Esophagus muscularis mucosa (tissue), 4 donors: ENCODE results near the gene ANKRD13B. TPM values are rescaled to one million over a fixed set of nuclear protein-coding genes. Genes with fewer than 3 reads are reported as not detected.

ENCODE experiments used
- DNase-seq: peaks from one replicate; pipeline ENCODE4 v3.0.0-alpha.2; 2017; ENCODE audit errors: extremely low spot score
- H3K27ac ChIP-seq, 4 donors: fragments of 200-600 bp; sonication (generic); replicated peaks in 1 of 4; 1 replicate in 3 of 4; 2 replicates in 1 of 4; pipeline ENCODE4 v1.5.1; 2016 to 2019; ENCODE audit warnings: mild to moderate bottlenecking in 1 of 4
- H3K27me3 ChIP-seq, 4 donors: fragments of 200-600 bp; sonication (generic); one replicate each; pipeline versions ENCODE4 v1.5.1 to v1.6.0; 2016 to 2019
- H3K36me3 ChIP-seq, 4 donors: fragments of 200-600 bp; sonication (generic); one replicate each; pipeline ENCODE4 v1.5.1; 2016 to 2019
- H3K4me1 ChIP-seq, 4 donors: fragments of 200-600 bp; sonication (generic); one replicate each; pipeline ENCODE4 v1.5.1; 2016 to 2019
- H3K4me3 ChIP-seq, 4 donors: fragments of 200-600 bp; sonication (generic); 1 replicate in 2 of 4; 2 replicates in 2 of 4; pipeline ENCODE4 v1.5.1; 2016 to 2019; ENCODE audit warnings: mild to moderate bottlenecking in 4 of 4, moderate library complexity in 1 of 4
- H3K9me3 ChIP-seq, 4 donors: fragments of 200-600 bp; sonication (generic); 1 replicate in 3 of 4; 2 replicates in 1 of 4; pipeline ENCODE4 v1.5.1; 2016 to 2019
- EP300 ChIP-seq: sonication (generic); formaldehyde crosslinking; IDR thresholded peaks from one replicate; pipeline ENCODE4 v1.6.1; 2017; ENCODE audit warnings: antibody characterized with exemption
- POLR2A ChIP-seq: fragments of 450-650 bp; IDR thresholded peaks from one replicate; pipeline ENCODE4 v1.6.1; 2017; ENCODE audit warnings: antibody characterized with exemption, moderate library complexity, mild to moderate bottlenecking, low read depth
- POLR2AphosphoS5 ChIP-seq, 2 donors: sonication (generic); formaldehyde crosslinking; IDR thresholded peaks; one replicate each; pipeline ENCODE4 v1.6.1; 2017; ENCODE audit warnings: antibody characterized with exemption in 2 of 2
- WGBS: methylation state at CpG from one replicate; pipeline ENCODE4 v1.1.5; 2018; 5-methylcytosine and 5-hydroxymethylcytosine counted together
- intact Hi-C: fragments of 100-400 bp; cut with DNase I; formaldehyde crosslinking; loops from one replicate; pipeline ENCODE4 v1.15.1; 2023
- total RNA-seq, 4 donors: library from RNA; depleted of rRNA; stranded (reverse); fragments of >200 nt; gene quantifications; one replicate each; pipeline versions ENCODE4 v1.1.0 to v1.2.1, GENCODE V29; 2016
- TF ChIP-seq, protein P1 (sequence below), 3 experiments: fragments of 200-600 bp in 2 of 3; fragments of 450-650 bp in 1 of 3; sonication (generic) in 2 of 3; IDR thresholded peaks; one replicate each; pipeline ENCODE4 v1.5.1; 2017 to 2019; ENCODE audit warnings: antibody characterized with exemption in 3 of 3, mild to moderate bottlenecking in 2 of 3, moderate library complexity in 1 of 3

ANKRD13B gene
- total RNA-seq, 4 donors from 2014 or later, result 8.0 to 16.1 (median 13.4) TPM

DNA sequence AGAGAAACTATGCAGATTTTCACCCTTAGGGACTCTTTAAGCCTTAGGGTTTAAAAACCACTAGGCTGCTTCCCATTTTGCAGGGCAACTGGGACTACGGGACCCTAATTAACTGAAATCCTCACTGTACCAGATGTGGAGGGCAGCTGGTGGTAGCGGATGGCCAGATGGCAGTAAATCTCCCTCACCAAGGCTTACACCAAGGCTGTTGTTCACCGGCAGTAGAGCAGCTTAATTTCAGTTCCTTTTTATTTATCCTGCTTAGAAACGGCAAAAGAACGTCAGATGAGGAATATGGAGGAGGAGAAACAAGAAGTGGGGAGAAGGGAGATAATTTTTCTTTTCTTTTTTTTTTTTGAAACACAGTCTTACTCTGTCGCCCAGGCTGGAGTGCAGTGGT lies 32.6 kb upstream of the ANKRD13B start:
- no peak for DNase-seq
- 83% methylated on average over 6 of the region's 6 CpGs for WGBS

DNA sequence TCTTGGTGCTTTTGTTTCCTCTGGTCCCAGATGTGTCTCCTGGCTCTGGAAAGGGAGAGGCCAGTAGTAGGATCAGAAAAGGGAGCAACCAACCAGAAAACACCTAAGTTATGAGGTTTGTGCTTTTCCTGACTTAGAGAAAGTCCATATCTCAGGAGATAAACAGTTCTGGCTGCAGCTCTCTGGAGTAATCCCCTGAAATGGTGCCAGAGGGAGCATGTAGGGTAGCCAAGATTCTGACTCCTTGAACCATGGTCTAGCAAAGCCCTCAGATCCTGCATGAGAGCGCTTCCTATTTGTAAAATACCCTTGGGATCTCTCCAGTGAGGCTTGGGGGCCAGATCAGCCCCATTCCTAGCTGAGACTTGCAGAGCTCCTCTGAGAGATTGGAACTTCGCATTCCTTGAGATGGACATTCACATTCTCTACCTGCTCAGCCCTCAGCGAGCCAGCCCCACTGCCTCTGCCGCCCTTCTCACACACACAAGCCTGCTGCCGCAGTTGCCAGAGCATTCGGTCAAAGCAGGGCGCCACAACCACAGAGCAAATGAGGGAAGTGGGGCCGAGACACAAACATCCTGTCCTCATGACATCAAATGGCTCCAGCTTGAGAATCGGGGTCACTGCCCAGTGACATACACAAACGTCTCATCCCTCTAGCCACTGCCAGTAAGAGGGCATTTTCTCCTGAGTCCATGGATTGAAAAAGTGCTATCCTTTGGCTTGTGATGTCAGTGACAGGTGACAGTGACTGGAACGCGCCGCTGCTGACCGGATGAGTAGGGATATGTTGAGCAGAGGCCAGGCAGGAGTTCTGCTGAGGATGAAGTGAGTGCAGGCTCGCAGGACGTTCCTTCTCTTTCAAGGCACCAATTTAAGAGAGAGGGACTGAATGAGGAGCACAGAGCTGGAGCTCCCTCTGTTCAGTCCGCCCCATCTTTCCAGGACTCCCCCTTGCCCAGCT lies 31.1 kb upstream of the ANKRD13B start:
- TF ChIP-seq, protein P1, sequence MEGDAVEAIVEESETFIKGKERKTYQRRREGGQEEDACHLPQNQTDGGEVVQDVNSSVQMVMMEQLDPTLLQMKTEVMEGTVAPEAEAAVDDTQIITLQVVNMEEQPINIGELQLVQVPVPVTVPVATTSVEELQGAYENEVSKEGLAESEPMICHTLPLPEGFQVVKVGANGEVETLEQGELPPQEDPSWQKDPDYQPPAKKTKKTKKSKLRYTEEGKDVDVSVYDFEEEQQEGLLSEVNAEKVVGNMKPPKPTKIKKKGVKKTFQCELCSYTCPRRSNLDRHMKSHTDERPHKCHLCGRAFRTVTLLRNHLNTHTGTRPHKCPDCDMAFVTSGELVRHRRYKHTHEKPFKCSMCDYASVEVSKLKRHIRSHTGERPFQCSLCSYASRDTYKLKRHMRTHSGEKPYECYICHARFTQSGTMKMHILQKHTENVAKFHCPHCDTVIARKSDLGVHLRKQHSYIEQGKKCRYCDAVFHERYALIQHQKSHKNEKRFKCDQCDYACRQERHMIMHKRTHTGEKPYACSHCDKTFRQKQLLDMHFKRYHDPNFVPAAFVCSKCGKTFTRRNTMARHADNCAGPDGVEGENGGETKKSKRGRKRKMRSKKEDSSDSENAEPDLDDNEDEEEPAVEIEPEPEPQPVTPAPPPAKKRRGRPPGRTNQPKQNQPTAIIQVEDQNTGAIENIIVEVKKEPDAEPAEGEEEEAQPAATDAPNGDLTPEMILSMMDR (IDR thresholded peaks at IDR 0.05), result no peak
- no peak for DNase-seq
- intact Hi-C loops, result no loop called here
- Histone ChIP-seq H3K4me3 (no peak overlapping the region), H3K9me3 (no peaks in the 10 kb centered on the region), H3K4me1 (peaks cover 22 to 43% (median 34%) of the 10 kb centered on the region in 4 donors), H3K27me3 (no peaks in the 10 kb centered on the region), H3K36me3 (peaks cover 4 to 18% (median 11%) of the 10 kb centered on the region in 4 donors), H3K27ac (peak overlapping the region in 2 of 4 donors; percentile 12 to 30)
- WGBS, result 71% methylated on average over 17 of the region's 17 CpGs

More for the DNA sequence above, 32.6 kb upstream of the ANKRD13B start:
- H3K27me3 ChIP-seq, result no peaks in the 10 kb centered on the region
- H3K4me1 ChIP-seq, result peaks cover 11 to 28% (median 20%) of the 10 kb centered on the region in 4 donors
- peaks cover 4 to 18% (median 11%) of the 10 kb centered on the region in 4 donors for H3K36me3 ChIP-seq
- H3K4me3 ChIP-seq, result no peak overlapping the region
- intact Hi-C loops, result no loop called here
- H3K27ac ChIP-seq, result no peak overlapping the region
- no peaks in the 10 kb centered on the region for H3K9me3 ChIP-seq
- TF ChIP-seq, protein P1 (IDR thresholded peaks at IDR 0.05), result no peak
- no peak for TF ChIP-seq EP300

- DNase-seq, result no peak
- peak overlapping the region in 1 of 4 donors; percentile 7 for H3K27ac ChIP-seq
These were observed 30.3 kb upstream of the ANKRD13B start for GRCh38 chr17:29562615-29563014.

GRCh38 chr17:29563816-29564215 lies 29.1 kb upstream of the ANKRD13B start:
- Histone ChIP-seq H3K27ac (no peak overlapping the region), H3K36me3 (peaks cover 4 to 18% (median 11%) of the 10 kb centered on the region in 4 donors), H3K4me3 (no peak overlapping the region), H3K9me3 (no peaks in the 10 kb centered on the region), H3K4me1 (peaks cover 22 to 55% (median 38%) of the 10 kb centered on the region in 4 donors), H3K27me3 (no peaks in the 10 kb centered on the region)
- no peak for DNase-seq
- intact Hi-C loops, result no loop called here
- TF ChIP-seq, protein P1 (IDR thresholded peaks at IDR 0.05), result no peak
- TF ChIP-seq POLR2AphosphoS5 (IDR thresholded peaks at IDR 0.05) (no peak), POLR2A (no peak), EP300 (no peak)
- WGBS, result 93% methylated on average over 3 of the region's 3 CpGs

More at GRCh38 chr17:29562615-29563014, 30.3 kb upstream of the ANKRD13B start:
- TF ChIP-seq EP300 (no peak), POLR2AphosphoS5 (IDR thresholded peaks at IDR 0.05) (no peak), POLR2A (no peak)
- TF ChIP-seq, protein P1 (IDR thresholded peaks at IDR 0.05), result no peak
- peaks cover 22 to 50% (median 36%) of the 10 kb centered on the region in 4 donors for H3K4me1 ChIP-seq
- intact Hi-C loops, result no loop called here
- no peaks in the 10 kb centered on the region for H3K9me3 ChIP-seq
- H3K36me3 ChIP-seq, result peaks cover 4 to 18% (median 11%) of the 10 kb centered on the region in 4 donors
- WGBS, result 87% methylated on average over 17 of the region's 18 CpGs
- H3K4me3 ChIP-seq, result no peak overlapping the region
- H3K27me3 ChIP-seq, result no peaks in the 10 kb centered on the region
